ENCODE measurements around the gene MSTN. TPM values are rescaled to one million over a fixed set of nuclear protein-coding genes. Genes with fewer than 3 reads are reported as not detected.

MSTN gene
- total and polyA plus RNA-seq, 4 donors = 0.08 to 0.21 (median 0.09) TPM; not detected in 1

DNA sequence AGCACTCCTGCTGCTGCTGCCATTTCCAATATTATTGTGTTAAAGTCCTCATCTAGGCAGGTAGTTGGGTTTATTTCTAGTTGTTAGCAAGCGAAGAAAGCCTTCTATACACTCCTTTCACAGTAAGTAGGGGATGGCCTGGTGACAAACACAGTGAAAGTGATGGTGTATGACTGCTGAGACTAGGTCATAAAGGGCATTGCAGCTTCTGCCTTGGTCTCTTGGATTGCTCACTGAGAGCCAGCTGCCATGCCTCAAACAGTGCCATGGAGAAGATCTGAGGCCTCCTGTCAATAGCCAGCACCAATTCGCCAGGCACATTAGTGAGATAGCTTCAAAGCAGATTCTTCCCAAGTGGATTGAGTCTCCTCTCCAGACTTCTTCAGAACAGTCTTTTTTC lies 27.6 kb upstream of the MSTN start:
- DNase-seq (ENCODE audit: low spot score) = no peak
- Histone ChIP-seq H3K4me3 (ENCODE audit: low read depth in 1 of 3, low read length in 3 of 3) (no peak overlapping the region), H3K9ac (ENCODE audit: low read depth in 1 of 2, low read length in 2 of 2) (no peak overlapping the region), H3K27me3 (ENCODE audit: control insufficient read depth in 4 of 4, insufficient read depth in 4 of 4, low read length in 3 of 4) (no peaks in the 10 kb centered on the region), H3K9me3 (ENCODE audit: control insufficient read depth in 4 of 4, low read length in 3 of 4) (no peaks in the 10 kb centered on the region), H3K4me1 (ENCODE audit: control insufficient read depth in 4 of 4, insufficient read depth in 4 of 4, low read length in 3 of 4) (no peaks in the 10 kb centered on the region), H3K36me3 (ENCODE audit: control insufficient read depth in 4 of 4, insufficient read depth in 3 of 4, low read depth in 1 of 4, low read length in 3 of 4) (no peaks in the 10 kb centered on the region), H3K27ac (ENCODE audit: low read depth in 1 of 2, low read length in 2 of 2) (no peak overlapping the region)
- 94% methylated on average over 2 of the region's 2 CpGs for WGBS
- TF ChIP-seq RAD21 (IDR thresholded peaks at IDR 0.05) (no peak), TAF1 (conservative IDR thresholded peaks at IDR 0.05) (no peak), EGR1 (IDR thresholded peaks at IDR 0.05; ENCODE audit: low read depth in 2 of 2) (no peak), SP1 (IDR thresholded peaks at IDR 0.05) (no peak), FOXA2 (IDR thresholded peaks at IDR 0.05) (no peak), HNF4A (conservative IDR thresholded peaks at IDR 0.05) (no peak), NR2F2 (IDR thresholded peaks at IDR 0.05) (no peak), FOXA1 (IDR thresholded peaks at IDR 0.05) (no peak), RXRA (IDR thresholded peaks at IDR 0.05) (no peak), GABPA (IDR thresholded peaks at IDR 0.05 in 1 of 2, conservative IDR thresholded peaks at IDR 0.05 in 1 of 2) (no peak), HNF4G (IDR thresholded peaks at IDR 0.05) (no peak), JUND (IDR thresholded peaks at IDR 0.05) (no peak), YY1 (IDR thresholded peaks at IDR 0.05) (no peak)
- TF ChIP-seq, protein P1, sequence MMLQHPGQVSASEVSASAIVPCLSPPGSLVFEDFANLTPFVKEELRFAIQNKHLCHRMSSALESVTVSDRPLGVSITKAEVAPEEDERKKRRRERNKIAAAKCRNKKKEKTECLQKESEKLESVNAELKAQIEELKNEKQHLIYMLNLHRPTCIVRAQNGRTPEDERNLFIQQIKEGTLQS (IDR thresholded peaks at IDR 0.05) = no peak
- TF ChIP-seq, protein P2, sequence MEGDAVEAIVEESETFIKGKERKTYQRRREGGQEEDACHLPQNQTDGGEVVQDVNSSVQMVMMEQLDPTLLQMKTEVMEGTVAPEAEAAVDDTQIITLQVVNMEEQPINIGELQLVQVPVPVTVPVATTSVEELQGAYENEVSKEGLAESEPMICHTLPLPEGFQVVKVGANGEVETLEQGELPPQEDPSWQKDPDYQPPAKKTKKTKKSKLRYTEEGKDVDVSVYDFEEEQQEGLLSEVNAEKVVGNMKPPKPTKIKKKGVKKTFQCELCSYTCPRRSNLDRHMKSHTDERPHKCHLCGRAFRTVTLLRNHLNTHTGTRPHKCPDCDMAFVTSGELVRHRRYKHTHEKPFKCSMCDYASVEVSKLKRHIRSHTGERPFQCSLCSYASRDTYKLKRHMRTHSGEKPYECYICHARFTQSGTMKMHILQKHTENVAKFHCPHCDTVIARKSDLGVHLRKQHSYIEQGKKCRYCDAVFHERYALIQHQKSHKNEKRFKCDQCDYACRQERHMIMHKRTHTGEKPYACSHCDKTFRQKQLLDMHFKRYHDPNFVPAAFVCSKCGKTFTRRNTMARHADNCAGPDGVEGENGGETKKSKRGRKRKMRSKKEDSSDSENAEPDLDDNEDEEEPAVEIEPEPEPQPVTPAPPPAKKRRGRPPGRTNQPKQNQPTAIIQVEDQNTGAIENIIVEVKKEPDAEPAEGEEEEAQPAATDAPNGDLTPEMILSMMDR (IDR thresholded peaks at IDR 0.05; ENCODE audit: low read depth, low read length, missing input control) = no peak
- TF ChIP-seq, protein P3, sequence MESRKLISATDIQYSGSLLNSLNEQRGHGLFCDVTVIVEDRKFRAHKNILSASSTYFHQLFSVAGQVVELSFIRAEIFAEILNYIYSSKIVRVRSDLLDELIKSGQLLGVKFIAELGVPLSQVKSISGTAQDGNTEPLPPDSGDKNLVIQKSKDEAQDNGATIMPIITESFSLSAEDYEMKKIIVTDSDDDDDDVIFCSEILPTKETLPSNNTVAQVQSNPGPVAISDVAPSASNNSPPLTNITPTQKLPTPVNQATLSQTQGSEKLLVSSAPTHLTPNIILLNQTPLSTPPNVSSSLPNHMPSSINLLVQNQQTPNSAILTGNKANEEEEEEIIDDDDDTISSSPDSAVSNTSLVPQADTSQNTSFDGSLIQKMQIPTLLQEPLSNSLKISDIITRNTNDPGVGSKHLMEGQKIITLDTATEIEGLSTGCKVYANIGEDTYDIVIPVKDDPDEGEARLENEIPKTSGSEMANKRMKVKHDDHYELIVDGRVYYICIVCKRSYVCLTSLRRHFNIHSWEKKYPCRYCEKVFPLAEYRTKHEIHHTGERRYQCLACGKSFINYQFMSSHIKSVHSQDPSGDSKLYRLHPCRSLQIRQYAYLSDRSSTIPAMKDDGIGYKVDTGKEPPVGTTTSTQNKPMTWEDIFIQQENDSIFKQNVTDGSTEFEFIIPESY (IDR thresholded peaks at IDR 0.05) = no peak
- TF ChIP-seq, protein P4, sequence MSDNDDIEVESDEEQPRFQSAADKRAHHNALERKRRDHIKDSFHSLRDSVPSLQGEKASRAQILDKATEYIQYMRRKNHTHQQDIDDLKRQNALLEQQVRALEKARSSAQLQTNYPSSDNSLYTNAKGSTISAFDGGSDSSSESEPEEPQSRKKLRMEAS (IDR thresholded peaks at IDR 0.05) = no peak
- TF ChIP-seq, protein P5, sequence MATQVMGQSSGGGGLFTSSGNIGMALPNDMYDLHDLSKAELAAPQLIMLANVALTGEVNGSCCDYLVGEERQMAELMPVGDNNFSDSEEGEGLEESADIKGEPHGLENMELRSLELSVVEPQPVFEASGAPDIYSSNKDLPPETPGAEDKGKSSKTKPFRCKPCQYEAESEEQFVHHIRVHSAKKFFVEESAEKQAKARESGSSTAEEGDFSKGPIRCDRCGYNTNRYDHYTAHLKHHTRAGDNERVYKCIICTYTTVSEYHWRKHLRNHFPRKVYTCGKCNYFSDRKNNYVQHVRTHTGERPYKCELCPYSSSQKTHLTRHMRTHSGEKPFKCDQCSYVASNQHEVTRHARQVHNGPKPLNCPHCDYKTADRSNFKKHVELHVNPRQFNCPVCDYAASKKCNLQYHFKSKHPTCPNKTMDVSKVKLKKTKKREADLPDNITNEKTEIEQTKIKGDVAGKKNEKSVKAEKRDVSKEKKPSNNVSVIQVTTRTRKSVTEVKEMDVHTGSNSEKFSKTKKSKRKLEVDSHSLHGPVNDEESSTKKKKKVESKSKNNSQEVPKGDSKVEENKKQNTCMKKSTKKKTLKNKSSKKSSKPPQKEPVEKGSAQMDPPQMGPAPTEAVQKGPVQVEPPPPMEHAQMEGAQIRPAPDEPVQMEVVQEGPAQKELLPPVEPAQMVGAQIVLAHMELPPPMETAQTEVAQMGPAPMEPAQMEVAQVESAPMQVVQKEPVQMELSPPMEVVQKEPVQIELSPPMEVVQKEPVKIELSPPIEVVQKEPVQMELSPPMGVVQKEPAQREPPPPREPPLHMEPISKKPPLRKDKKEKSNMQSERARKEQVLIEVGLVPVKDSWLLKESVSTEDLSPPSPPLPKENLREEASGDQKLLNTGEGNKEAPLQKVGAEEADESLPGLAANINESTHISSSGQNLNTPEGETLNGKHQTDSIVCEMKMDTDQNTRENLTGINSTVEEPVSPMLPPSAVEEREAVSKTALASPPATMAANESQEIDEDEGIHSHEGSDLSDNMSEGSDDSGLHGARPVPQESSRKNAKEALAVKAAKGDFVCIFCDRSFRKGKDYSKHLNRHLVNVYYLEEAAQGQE (IDR thresholded peaks at IDR 0.05) = no peak

Measured in liver (tissue), 9 donors.